Activated T-helper 9 cell treated with anti-CD3 and anti-CD28 coated beads, Interleukin-2, amount 50 U/mL, for 16 hours (primary cell): ENCODE data around the gene TSHZ2.

ENCODE experiments used
- DNase-seq: peaks from one replicate; pipeline ENCODE4 v3.0.0-alpha.2; 2020; ENCODE audit warnings: low read depth

The TSHZ2 gene

DNA sequence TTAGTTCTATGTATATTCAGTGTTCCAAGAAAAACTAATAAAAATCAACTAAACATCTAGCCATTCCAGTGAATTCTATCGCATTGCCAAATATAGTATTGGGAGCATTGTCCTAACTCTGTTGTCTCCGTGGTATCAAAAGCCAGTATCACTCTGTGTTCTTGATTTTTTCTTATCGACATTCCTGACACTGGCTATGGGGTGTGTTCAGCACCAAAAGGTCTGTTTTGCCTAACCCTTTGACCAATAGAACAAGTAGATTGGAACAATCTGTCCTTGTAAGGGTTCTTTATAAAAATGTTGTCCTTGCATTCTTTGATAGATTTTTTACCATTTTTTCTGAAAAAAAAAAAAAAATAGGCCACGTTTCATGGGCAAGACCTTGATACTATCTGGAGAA is 161.5 kb downstream of the TSHZ2 start:
- DNase-seq, result no peak

DNA sequence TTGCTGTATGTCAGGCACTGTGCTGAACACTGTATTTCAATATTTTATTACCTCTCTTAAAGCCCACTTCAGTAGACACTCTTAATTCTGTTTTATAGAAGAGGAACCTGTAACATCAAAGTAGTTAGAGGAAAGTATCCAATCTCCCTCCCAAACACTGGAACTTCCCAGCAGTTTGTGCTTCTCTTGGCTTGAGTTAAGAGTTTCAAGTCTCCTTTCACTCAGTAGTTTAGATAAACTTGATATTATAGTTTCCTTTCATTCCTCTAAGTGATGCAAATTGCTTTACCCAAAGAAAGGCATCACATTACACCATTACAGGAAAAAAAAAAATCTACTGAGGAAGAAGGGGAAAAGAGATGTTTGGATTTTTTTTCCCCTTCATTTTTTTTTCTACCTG is 164.3 kb downstream of the TSHZ2 start:
- DNase-seq, result no peak

DNA sequence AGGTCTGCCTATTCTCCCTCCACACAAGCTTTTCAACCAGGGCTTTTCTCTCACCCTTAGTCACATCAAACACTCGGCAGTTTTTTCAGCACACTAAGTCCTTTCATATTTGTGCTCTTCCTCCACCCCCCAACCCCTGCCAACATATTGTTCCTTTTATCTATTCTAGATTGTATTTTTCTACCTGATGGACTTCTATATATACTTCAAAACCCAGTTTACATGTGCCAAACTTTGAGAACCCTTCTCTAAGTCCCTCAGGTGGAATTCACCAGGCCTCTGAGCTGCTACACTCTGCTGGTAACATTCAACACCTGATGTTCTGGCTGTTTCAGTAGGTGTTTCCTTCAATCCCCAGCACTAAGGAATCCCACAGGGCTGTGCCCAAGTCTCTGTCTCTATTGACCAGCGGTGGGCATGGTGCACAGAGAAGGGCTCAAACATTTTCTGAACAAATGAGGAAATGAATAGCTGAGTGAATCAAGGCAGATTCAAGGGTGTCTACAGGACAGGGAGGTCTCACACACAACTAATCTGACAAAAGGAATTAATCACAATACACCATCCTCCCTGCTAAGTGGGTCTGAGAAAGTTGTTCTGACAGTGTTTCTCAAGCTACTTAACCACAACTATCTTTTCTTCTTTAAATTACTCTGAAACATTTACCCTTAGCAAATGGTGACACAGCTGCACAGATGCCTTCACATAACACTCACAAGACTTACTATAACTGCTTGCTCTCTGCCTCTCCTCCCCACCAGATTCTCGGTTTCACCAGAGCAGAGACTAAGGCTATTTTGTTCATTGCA is 166.5 kb downstream of the TSHZ2 start:
- DNase-seq, result no peak

DNA sequence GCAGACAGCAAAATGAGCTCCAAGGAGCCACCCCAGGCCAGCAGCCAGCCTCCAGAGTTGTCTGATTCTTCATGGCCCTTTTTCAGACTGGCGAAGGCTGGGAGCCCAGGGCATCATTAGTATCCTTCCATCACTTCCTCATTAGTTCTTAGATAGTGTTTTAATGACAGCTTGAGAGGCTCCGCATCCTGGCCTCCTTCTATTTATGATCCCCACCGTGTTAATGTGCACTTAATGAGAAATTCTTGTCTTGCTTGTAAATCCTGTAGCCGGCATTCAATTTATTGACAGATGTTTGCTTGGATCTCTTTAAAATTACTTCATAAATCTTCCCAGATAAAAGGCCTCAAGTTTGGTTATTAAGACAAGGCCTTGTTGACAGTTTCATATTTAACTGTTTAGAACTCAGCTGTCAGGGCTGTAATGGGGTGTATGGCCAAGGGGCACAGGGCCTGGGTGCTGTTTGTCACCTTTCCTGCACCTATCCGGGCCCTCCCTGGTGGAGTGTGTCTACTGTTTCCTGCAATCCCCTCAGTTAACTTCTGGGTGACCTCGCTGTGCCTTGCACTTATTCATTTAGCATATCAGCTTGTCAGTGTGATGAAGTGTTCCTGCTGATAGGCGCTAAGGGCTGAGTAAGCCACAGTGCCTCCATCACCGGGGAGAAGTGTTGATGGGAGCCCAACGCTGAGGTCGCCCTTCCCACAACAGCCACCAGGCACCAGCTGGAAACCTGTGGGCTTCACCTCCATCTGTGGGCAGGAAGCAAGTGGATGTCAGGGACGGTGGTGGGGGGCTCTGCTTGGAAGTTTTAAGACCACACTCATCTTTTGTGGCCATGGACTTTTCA is 169.3 kb downstream of the TSHZ2 start:
- no peak for DNase-seq

- no peak for DNase-seq
Measured at GRCh38 chr20:53142225-53143127, 170.3 kb downstream of the TSHZ2 start.

GRCh38 chr20:53146201-53146891 is 174.2 kb downstream of the TSHZ2 start:
- peak; percentile 1 for DNase-seq

DNA sequence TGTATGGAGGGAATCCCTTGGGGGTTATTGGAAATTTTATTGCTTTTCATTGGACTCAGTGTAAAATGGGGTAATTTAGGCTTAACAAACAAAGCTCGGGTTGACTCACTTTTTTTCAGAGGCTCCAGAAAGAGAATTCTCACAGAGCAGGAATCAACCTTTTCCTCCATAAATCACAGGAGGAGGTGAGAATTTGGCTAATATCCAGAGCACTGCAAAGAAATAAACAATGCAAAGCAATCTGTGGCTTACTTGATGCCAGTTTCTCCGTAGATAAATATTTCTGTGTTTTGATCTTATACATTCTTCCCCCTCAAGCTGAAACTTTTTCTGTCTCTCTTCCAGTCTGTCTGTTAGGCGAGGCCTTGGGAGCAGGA is 176.6 kb downstream of the TSHZ2 start:
- DNase-seq, result no peak

DNA sequence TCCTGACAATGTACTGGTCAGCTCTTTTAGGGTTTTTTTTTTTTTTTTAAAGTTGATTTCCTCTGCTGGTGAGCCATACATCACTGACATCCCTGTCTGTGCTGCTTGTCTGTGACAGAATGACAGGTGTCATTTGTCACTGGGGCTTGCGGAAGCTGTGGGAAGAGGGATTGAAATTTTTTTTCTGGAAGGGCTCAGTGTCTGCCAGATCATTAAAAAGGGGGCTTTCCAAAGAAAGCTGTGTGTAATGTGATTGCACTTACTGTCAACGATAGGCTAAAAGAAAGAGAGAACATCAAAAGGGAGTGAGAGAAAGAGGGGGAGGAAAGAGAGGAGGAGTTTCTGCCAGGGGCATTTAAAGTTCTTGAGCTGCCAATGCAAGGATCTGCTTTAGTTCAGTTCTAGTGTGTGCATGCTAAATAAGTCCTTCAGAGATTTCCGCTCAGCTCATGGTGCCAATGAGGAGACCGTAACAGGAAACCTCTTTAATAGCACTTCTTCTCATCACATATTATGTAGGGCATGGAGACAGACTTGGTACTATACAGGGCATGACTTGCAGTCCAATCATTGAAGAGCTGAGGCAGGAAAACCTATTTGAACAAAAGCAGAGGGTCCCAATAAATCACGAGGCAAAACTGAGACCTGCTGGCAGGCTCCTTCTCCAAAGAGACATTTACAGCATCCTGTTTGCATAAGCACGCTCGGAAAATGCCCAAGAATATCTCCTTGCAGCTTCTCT is 177.2 kb downstream of the TSHZ2 start:
- no peak for DNase-seq

GRCh38 chr20:53149890-53150205 is 177.7 kb downstream of the TSHZ2 start:
- DNase-seq, result no peak

- no peak for DNase-seq
Measured at GRCh38 chr20:53150532-53150931, 178.4 kb downstream of the TSHZ2 start.

GRCh38 chr20:53152228-53152627 is 180.1 kb downstream of the TSHZ2 start:
- no peak for DNase-seq

- no peak for DNase-seq
Measured at GRCh38 chr20:53154540-53154939, 182.4 kb downstream of the TSHZ2 start.

DNA sequence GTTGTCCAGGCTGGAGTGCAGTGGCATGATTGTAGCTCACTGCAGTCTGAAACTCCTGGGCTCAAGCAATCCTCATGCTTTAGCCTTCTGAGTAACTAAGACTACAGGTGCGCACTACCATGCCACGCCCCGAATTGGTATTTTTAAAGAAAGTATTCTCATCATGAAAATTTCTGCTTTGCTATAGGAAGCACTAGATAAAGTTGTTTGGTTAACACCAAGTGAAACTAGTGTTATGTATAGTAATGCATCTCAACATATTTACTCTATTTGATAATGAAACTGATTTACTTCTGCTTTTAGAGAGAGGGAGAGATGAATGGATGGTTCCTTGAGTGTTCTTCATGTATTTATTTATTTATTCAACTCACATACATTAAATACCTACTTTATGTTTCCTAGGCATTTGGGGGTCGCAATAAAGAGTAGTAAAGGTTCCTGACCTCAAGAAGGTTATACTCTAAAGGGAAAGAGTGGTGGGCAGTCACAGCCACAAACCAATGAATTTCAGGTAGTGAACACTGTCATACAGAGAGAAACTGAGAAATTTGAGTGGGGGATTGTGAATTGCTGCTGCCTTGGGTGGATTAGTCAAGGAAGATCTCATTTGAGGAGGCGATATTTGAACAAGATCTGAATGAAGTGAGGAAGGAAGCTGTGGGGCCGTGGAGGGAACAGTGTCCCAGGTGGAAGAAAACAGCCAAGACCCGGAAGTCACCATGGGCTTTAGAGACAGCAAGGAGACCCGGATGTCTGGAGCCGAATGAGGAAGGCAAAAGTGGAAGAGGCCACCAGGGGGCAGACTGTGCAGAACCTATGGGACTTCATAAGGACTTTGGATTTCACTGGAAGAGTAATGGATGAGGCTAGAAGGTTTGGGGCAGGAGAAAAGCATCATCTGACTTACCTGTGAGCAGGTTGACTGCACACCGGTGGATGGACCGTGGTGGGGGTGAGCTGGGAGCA is 185.6 kb downstream of the TSHZ2 start:
- DNase-seq, result peak; percentile 19

GRCh38 chr20:53159160-53159559 is 187.0 kb downstream of the TSHZ2 start:
- DNase-seq, result no peak

- DNase-seq, result no peak
Measured at GRCh38 chr20:53161073-53161472, 188.9 kb downstream of the TSHZ2 start.

- no peak for DNase-seq
Measured at GRCh38 chr20:53161473-53161872, 189.3 kb downstream of the TSHZ2 start.

GRCh38 chr20:53162251-53162835 is 190.2 kb downstream of the TSHZ2 start:
- DNase-seq, result no peak

DNA sequence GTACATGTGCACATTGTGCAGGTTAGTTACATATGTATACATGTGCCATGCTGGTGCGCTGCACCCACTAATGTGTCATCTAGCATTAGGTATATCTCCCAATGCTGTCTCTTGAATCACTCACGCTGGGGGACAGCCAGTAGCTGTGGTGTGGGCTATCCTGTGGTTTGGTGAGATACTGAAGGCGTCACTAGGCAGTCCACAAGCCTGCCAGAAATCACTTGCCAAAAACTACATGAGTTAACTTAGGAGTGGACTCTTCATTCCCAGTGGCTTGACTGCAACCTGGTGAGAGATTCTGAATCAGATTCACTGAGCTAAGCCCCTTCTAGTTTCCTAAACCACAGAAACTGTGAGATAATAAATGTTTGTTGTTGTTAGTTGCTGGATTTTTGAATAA is 191.3 kb downstream of the TSHZ2 start:
- no peak for DNase-seq

DNA sequence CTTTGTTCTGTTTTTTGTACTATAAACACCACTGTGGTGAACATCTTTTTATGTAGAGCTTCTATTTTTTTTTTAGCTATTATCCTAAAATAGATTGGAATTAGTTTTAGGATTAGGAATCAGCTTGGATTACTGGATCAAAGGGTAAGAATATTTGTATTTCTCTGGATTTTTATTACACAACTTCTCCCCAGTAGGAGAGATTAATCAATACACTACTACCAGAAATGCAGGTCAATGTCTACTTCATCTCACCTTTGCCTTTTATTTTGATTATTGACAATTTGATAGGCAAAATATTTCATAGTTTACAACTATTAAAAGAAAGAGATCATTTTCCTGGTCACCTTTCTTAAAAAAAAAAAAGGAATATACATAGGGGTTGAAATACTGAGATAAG is 191.9 kb downstream of the TSHZ2 start:
- DNase-seq, result no peak

DNA sequence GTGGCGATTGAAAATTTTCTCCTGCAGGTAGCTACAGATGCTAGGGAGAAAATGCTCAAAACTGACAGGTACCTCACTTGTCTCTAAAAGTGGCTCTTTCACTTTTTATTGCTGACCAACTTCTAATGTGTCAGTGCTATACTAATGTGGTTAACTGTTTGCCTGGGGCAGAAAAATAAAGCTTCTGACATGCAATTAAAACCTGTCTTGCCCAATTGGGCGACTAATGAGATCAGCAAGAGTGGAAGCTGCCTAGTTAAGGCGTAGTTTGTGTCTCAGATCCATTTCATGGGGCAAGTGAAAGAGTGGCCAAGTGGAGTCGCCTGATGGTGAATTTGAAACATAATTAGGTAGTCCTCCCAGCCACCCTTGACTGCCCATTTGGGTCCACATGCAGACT is 193.3 kb downstream of the TSHZ2 start:
- no peak for DNase-seq
